ENCODE results near the gene DOCK7. TPM values are rescaled to one million over a fixed set of nuclear protein-coding genes. Genes with fewer than 3 reads are reported as not detected.
"Not testable (repeated sequence)": the region's sequence is repeated elsewhere in the genome, so short reads cannot be mapped to it uniquely, and the experiment has no call there.

Gene DOCK7
- total RNA-seq, 1 donor from 2014 or later = 63.7 TPM

DNA sequence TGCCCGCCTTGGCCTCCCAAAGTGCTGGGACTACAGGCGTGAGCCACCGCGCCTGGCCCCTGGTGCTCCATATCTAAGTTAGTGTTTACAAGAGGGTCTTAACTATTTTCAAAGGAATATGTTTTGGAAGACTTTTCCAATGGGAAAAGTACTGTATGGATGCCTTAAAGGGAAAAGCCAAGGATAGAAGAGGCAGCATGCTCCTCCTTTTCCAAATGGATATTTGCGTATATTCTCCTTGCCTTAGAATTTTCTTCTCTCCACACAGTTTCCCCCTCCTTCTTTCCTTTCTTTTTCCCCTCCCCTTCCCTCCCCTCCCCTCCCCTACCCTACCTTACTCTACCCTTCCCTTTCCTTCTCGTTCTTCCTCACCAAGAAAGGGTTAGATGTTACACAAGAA, 29.3 kb upstream of the DOCK7 start:
- TF ChIP-seq, protein P1, sequence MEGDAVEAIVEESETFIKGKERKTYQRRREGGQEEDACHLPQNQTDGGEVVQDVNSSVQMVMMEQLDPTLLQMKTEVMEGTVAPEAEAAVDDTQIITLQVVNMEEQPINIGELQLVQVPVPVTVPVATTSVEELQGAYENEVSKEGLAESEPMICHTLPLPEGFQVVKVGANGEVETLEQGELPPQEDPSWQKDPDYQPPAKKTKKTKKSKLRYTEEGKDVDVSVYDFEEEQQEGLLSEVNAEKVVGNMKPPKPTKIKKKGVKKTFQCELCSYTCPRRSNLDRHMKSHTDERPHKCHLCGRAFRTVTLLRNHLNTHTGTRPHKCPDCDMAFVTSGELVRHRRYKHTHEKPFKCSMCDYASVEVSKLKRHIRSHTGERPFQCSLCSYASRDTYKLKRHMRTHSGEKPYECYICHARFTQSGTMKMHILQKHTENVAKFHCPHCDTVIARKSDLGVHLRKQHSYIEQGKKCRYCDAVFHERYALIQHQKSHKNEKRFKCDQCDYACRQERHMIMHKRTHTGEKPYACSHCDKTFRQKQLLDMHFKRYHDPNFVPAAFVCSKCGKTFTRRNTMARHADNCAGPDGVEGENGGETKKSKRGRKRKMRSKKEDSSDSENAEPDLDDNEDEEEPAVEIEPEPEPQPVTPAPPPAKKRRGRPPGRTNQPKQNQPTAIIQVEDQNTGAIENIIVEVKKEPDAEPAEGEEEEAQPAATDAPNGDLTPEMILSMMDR (IDR thresholded peaks at IDR 0.05; ENCODE audit: unreplicated experiment) = no peak
- Mint-ChIP-seq H3K27me3 (ENCODE audit: low read depth) (peaks cover 5% of the 10 kb centered on the region), H3K9me3 (no peaks in the 10 kb centered on the region), H3K27ac (no peak overlapping the region), H3K4me3 (no peak overlapping the region), H3K36me3 (no peaks in the 10 kb centered on the region), H3K4me1 (peaks cover 16% of the 10 kb centered on the region)
- DNase-seq (ENCODE audit: low spot score in 2 of 2, unreplicated experiment in 2 of 2) = no peak

DNA sequence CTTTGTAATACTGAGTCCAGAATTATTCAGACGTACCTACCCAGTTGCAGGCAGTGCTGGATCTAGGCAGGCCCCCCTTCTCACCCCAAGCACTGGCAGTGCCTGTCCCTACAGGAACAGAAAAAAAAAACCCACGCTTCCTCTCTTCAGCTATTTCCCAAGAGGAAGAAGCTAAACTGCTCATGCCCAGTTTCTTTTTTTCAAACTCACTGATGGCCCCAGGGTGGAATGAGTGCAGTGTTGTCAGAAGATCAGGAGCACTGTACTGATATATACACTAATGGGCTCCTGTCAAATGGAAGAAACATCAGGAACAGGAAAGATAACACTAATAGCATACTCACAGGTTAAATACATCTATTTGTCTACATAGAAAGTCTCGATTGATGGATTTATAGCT, 28.2 kb upstream of the DOCK7 start:
- Mint-ChIP-seq H3K27ac (no peak overlapping the region), H3K36me3 (no peaks in the 10 kb centered on the region), H3K9me3 (no peaks in the 10 kb centered on the region), H3K27me3 (ENCODE audit: low read depth) (peaks cover 5% of the 10 kb centered on the region), H3K4me3 (no peak overlapping the region), H3K4me1 (peaks cover 16% of the 10 kb centered on the region)
- DNase-seq (ENCODE audit: low spot score in 2 of 2, unreplicated experiment in 2 of 2) = no peak
- TF ChIP-seq, protein P1 (IDR thresholded peaks at IDR 0.05; ENCODE audit: unreplicated experiment) = no peak

DNA sequence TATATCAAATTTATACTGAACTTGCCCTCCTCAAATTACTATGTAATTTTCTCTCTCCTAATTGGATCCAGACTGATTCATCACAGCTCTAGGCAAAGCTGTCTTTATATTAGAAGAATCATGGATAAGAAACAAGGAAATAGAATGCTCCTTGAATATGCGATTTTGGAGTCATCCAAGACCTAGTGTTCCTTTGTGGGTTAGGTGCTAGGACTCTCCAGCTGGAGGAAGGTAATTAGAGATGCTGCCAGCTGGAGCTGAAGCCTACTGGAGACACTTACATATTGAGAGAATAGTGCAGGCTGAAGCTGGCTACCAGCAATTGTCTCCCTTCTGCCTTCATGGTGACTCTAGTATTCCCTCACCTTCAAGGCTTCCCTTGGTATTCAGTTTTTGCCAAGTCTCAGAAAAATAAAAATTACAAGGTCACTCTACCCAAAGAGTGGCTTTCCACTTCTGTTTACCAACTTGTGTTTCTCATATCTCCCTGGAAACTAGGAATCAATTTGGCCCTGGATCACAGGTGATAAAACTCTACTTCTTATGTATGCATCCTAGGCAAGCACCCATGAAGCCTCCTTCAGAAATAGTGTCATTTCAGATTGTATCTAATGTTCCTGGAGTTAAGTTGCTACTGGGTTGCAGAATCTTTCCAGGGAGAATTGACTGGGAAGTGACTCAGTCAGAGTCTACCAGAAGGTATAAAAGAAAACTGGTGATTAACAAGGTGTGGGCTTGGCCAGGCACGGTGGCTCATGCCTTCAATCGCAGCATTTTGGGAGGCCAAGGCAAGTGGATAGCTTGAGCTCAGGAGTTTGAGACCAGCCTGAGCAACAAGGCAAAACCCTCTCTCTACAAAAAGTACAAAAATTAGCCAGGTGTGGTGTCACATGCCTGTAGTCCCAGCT, 24.4 kb upstream of the DOCK7 start:
- H3K36me3 Mint-ChIP-seq = no peaks in the 10 kb centered on the region
- no peak overlapping the region for H3K27ac Mint-ChIP-seq
- TF ChIP-seq, protein P1 (IDR thresholded peaks at IDR 0.05; ENCODE audit: unreplicated experiment) = no peak
- DNase-seq (ENCODE audit: low spot score in 2 of 2, unreplicated experiment in 2 of 2) = no peak
- no peak overlapping the region for H3K4me3 Mint-ChIP-seq
- H3K27me3 Mint-ChIP-seq (ENCODE audit: low read depth) = no peaks in the 10 kb centered on the region
- H3K4me1 Mint-ChIP-seq = peaks cover 8% of the 10 kb centered on the region
- H3K9me3 Mint-ChIP-seq = no peaks in the 10 kb centered on the region

DNA sequence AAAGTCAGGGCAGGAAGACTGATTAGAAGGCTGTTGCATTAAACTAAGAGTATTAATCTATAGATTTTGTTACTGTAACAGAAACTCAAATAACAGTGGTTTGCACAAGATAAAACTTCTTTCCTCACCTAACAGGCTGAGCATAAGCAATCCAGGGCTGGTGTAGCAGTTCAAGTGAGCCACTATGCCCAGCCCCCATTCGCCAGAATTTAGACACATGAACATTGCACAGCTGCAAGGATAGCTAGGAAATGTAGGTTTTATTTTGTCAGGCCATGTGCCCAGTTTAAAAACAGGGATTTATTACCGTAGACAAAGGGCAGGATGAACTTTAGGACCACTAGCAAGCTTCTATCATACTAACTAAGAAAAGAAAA, 19.5 kb upstream of the DOCK7 start:
- H3K4me1 Mint-ChIP-seq = peaks cover 3% of the 10 kb centered on the region
- TF ChIP-seq, protein P1 (IDR thresholded peaks at IDR 0.05; ENCODE audit: unreplicated experiment) = no peak
- no peak overlapping the region for H3K4me3 Mint-ChIP-seq
- peaks cover 9% of the 10 kb centered on the region for H3K9me3 Mint-ChIP-seq
- no peak overlapping the region for H3K27ac Mint-ChIP-seq
- peaks cover 2% of the 10 kb centered on the region for H3K36me3 Mint-ChIP-seq
- no peaks in the 10 kb centered on the region for H3K27me3 Mint-ChIP-seq (ENCODE audit: low read depth)
- DNase-seq (ENCODE audit: low spot score in 2 of 2, unreplicated experiment in 2 of 2) = no peak

DNA sequence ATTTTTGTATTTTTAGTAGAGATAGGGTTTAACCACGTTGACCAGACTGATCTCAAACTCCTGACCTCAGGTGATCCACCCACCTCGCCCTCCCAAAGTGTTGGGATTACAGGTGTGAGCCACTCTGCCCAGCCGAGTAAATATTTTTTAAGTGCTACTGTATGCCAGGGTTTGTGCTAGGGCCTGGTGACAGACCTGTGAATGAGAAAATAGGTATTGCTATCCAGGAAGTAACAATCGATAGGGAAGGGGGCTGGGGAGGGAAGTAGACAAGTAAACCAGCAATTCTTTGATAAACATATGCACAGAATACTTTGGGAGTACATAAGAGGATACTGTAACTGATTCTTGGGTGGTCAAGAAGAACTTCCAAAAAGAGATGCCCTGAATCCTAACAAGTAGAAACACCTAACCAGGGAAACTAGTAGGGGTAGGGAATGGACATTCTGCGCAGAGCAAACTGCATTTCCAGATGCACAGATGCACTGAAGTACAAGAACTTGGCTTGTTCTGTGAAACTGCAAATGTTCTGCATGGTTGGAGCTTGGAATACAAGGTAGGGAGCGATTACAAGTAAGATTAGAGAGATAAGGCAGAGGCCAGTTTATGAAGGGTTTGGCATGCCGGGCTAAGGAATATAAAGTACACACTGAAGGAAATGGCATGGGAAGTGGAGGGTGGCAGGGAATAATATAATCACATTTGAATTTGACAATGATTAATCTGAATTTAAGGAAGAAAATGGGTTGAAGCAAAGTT, 19.0 kb upstream of the DOCK7 start:
- Mint-ChIP-seq H3K27ac (no peak overlapping the region), H3K9me3 (peaks cover 9% of the 10 kb centered on the region), H3K27me3 (ENCODE audit: low read depth) (no peaks in the 10 kb centered on the region), H3K4me1 (peaks cover 3% of the 10 kb centered on the region), H3K36me3 (peaks cover 2% of the 10 kb centered on the region), H3K4me3 (no peak overlapping the region)
- TF ChIP-seq, protein P1 (IDR thresholded peaks at IDR 0.05; ENCODE audit: unreplicated experiment) = no peak
- no peak for DNase-seq (ENCODE audit: low spot score in 2 of 2, unreplicated experiment in 2 of 2)

DNA sequence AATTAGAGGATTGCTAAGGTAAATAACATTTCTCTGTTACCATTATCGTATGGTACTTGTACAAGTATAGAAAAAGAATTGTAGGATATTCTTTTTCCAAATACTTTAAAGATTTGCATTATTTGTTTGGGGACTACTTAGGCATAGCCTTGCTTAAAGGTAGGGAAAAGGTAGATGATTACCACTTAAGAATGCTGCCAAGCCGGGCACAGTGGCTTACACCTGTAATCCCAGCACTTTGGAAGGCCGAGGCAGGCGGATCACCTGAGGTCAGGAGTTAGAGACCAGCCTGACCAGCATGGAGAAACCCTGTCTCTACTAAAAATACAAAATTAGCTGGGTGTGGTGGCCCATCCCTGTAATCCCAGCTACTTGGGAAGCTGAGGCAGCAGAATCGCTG, 10.0 kb upstream of the DOCK7 start:
- not testable (repeated sequence) for H3K27ac Mint-ChIP-seq

DNA sequence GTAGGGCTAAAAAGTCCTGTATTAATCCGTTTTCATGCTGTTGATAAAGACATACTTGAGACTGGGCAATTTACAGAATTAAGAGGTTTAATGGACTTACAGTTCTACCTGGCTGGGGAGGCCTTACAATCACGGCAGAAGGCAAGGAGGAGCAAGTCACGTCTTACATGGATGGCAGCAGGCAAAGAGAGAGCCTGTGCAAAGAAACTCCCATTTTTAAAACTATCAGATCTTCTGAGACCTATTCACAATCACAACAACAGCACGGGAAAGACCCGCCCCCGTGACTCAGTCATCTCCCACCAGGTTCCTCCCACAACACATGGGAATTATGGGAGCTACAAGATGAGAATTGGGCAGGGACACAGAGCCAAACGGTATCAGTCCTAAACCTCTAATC, 6.3 kb upstream of the DOCK7 start:
- H3K27ac Mint-ChIP-seq; H3K36me3 Mint-ChIP-seq; H3K27me3 Mint-ChIP-seq (ENCODE audit: low read depth); H3K4me3 Mint-ChIP-seq; H3K9me3 Mint-ChIP-seq; DNase-seq (ENCODE audit: low spot score in 2 of 2, unreplicated experiment in 2 of 2): not testable (repeated sequence)
- peaks cover 22% of the 10 kb centered on the region for H3K4me1 Mint-ChIP-seq

More for the DNA sequence above, 10.0 kb upstream of the DOCK7 start:
- not testable (repeated sequence) for H3K4me3 Mint-ChIP-seq; H3K9me3 Mint-ChIP-seq; DNase-seq (ENCODE audit: low spot score in 2 of 2, unreplicated experiment in 2 of 2); H3K4me1 Mint-ChIP-seq; H3K36me3 Mint-ChIP-seq; H3K27me3 Mint-ChIP-seq (ENCODE audit: low read depth)
